GM06990 (cell line): ENCODE data around the gene CCT5.

Experiments
- DNase-seq: peaks from one replicate; pipeline ENCODE4 v3.0.0-alpha.2; 2011; ENCODE audit not compliant: insufficient read length; ENCODE audit errors: extremely low read depth
- H3K27me3 ChIP-seq: replicated peaks from 2 replicates; pipeline ENCODE4 v1.6.0; 2011; ENCODE audit warnings: low read length; ENCODE audit not compliant: control insufficient read depth, insufficient read depth
- H3K36me3 ChIP-seq: 2 replicates; pipeline ENCODE4 v1.5.1; 2011; ENCODE audit warnings: low read length; ENCODE audit not compliant: control insufficient read depth, insufficient read depth
- H3K4me3 ChIP-seq: replicated peaks from 2 replicates; pipeline ENCODE4 v1.5.1; 2011; ENCODE audit warnings: low read depth, mild to moderate bottlenecking, control low read depth, low read length
- CTCF ChIP-seq: IDR thresholded peaks from 2 replicates; pipeline ENCODE4 v1.5.1; 2011; ENCODE audit warnings: low read length, control low read depth, mild to moderate bottlenecking, inconsistent platforms; ENCODE audit not compliant: insufficient read depth, poor library complexity, severe bottlenecking

The CCT5 gene

DNA sequence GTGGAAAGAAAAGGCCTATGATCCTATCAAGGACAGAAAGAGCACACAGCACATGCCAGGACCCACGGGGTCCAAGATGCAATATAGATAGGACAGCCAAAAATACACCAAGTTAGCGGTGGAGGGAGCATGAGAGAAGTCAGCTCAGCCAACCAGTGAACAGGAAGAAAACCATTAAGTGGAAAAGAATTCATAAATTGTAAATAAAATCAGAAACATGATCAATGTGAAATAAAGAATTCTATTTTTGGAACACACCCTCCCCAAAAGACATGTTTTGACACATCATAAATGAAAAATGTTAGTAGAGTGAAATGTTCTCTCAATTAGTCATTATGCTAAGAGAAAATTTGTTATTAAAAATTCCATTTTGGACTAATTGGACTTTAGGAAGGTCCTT is 36.0 kb upstream of the CCT5 start:
- no peak for DNase-seq
- H3K4me3 ChIP-seq = no peak overlapping the region
- no peaks in the 10 kb centered on the region for H3K27me3 ChIP-seq
- no peak for TF ChIP-seq CTCF
- no peaks in the 10 kb centered on the region for H3K36me3 ChIP-seq

GRCh38 chr5:10215366-10215765 is 34.7 kb upstream of the CCT5 start:
- Histone ChIP-seq H3K4me3 (no peak overlapping the region), H3K27me3 (no peaks in the 10 kb centered on the region), H3K36me3 (no peaks in the 10 kb centered on the region)
- no peak for DNase-seq
- no peak for TF ChIP-seq CTCF

DNA sequence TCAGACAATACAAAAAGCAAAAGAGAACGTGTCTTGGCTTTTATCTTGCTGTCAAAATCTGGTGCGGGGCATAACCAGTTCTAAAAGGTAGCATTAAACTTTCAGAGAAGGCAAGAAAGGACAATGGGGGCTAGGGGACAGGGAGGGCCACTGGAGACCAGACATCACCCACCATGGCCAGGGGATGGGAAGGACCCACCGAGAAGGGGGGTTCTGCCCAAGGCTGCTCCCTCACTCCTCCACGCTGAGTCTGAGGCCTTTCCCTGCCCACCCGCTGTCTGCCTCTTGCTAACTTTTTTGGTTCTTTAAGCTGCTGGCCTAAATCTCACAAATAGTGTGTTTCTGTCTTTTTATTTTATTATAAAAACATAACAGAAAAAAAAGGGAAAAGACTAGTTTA is 34.0 kb upstream of the CCT5 start:
- Histone ChIP-seq H3K4me3 (no peak overlapping the region), H3K27me3 (no peaks in the 10 kb centered on the region), H3K36me3 (peaks cover 1% of the 10 kb centered on the region; the same call in 1 of the 2 replicates)
- no peak for DNase-seq
- TF ChIP-seq CTCF = no peak

DNA sequence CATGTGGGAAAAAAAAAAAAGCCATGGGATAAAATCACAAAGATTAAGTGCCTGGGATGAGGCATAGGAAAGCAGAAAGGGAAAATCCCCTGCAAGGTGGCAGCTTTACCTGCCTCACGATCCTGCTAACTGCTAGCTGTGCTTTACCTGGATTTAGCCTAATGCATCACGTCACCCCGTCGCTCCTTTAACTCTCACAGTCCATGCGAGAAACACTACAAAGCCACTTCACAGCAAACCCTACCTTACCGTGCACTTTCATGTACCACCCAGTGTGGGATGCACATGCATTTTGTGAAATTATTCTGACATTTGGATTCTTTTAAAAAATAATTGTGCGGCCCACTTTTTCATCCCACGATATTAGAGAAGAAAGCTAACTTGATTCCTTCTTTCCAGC is 31.4 kb upstream of the CCT5 start:
- no peaks in the 10 kb centered on the region for H3K27me3 ChIP-seq
- H3K4me3 ChIP-seq = no peak overlapping the region
- no peak for DNase-seq
- peaks cover 2% of the 10 kb centered on the region; the same call in 1 of the 2 replicates for H3K36me3 ChIP-seq
- TF ChIP-seq CTCF = no peak

- DNase-seq = no peak
- peaks cover 2% of the 10 kb centered on the region; the same call in 1 of the 2 replicates for H3K36me3 ChIP-seq
- no peak for TF ChIP-seq CTCF
- H3K4me3 ChIP-seq = no peak overlapping the region
- H3K27me3 ChIP-seq = no peaks in the 10 kb centered on the region
Measured at GRCh38 chr5:10219068-10219467, 31.0 kb upstream of the CCT5 start.

- TF ChIP-seq CTCF = no peak
- peaks cover 2% of the 10 kb centered on the region; the same call in 1 of the 2 replicates for H3K36me3 ChIP-seq
- DNase-seq = no peak
- H3K4me3 ChIP-seq = no peak overlapping the region
- H3K27me3 ChIP-seq = no peaks in the 10 kb centered on the region
Measured at GRCh38 chr5:10220248-10220647, 29.8 kb upstream of the CCT5 start.
